Measurements from ENCODE around the gene ABHD14A.

ABHD14A gene

GRCh38 chr3:52020796-52021195, 45.9 kb downstream of the ABHD14A start:
- FAIRE-seq: no peak

- no peak for FAIRE-seq
Observed at GRCh38 chr3:52021489-52022268, 46.8 kb downstream of the ABHD14A start.

DNA sequence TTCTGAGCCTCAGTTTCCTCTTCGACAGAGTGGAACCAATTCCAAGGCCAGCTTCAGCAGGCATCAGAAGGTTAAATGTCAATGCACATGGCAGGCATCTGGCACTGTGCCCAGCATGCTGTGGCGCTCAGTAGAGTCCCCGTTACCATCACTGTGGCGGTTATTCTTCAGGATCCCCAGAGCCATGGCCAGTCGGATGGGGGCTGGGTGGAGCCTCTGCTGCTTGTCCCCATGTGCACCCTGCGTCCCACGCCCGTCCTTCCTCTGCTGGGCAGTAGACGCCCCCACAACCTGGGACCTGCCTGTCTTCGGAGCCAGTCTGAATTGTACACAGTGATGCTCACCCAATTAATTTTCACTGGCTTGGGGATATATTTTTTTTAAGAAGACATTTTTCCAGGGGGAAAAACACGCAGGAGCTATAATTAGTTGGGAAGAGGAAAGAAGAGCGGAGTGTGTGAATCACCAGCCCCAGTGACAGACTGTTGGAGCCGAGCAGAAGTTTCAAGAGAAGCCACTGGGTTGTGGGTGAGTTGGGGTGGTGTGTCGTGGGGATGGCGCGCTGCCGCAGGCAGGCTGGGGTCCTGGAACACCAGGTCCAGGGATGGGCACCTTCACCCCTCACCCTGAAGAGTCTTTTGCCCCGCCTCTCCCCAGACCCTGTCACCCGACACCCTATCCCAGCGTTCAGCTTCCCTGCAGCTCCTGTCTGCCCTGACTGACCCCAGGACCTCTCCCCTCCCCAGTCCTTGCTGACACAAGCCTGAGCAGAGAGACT, 47.6 kb downstream of the ABHD14A start:
- FAIRE-seq: no peak

DNA sequence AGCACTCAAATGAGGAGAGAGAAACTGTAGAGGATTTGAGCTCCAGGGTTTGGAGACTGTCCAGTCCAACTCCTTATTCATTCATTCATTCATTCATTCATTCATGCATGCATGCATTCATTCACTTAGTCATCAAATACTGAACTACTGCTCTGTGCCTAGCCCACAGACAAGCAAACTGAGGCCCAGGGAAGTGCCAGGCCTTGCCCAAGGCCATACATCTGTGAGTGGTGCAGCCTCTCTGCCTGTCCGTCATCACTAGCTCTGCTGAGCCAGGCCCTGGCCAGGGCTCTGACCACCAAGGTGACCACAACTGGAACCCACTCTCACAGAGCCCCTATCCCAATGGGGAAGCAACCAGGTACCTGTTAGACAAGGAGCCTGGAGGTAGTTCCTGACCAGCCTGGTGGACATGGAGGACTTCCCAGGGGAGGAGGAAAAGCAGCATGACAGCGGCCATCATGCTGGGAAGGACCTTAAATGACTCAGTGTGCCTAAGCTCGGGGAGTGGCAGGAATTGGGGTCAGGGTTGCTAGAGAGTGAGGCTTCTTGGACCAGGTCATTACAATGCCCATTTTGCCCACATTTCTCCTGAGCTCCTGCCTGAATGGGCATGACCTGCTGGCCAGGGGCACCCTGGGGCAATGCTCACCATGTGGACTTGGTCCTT, 48.4 kb downstream of the ABHD14A start:
- FAIRE-seq: no peak

DNA sequence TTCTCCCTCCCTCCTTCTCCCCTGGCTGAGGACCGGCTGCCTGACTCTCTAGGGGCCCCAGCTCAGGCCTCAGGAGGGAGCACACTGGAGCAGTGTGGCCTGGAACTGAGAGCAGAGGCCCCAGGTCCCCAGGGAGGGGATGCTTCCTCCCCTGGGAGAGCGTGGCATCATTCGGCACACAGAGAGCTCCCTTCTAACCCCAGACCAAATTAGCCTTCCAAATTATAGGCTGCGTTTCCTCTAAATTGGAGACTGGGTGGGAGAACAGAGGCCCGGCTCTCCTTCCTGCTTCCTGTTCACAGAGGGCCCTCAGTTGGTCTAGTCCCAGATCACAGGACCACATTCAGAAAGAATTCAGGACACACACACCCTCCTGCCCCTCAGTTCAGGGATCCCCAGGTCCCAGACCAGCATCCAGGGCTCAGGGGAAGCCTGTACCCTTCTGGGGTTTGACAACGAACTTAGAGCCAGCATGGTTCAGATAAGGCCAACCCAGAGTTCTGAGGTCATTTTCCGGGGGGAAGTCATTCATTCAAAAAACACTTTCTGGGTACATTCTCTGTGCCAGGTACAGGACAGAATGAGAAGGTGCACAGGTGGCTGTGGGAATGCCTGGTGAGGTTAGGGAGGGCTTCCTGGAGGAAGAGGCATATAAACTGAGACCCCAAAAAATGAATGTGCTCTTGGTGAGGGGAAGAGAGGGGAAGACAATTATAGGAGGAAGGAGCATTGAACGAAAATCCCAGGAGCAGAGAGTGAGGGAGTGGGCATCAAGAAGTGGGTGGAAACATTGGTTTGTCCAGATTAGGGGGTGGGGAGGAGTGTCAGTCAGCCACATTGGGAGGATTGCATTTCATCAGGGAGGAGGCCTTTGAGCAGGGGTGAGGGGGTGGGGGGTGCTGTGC, 49.2 kb downstream of the ABHD14A start:
- no peak for FAIRE-seq

- FAIRE-seq: no peak
Observed at GRCh38 chr3:52024765-52025452, 50.0 kb downstream of the ABHD14A start.

GRCh38 chr3:52025453-52025852, 50.6 kb downstream of the ABHD14A start:
- no peak for FAIRE-seq

DNA sequence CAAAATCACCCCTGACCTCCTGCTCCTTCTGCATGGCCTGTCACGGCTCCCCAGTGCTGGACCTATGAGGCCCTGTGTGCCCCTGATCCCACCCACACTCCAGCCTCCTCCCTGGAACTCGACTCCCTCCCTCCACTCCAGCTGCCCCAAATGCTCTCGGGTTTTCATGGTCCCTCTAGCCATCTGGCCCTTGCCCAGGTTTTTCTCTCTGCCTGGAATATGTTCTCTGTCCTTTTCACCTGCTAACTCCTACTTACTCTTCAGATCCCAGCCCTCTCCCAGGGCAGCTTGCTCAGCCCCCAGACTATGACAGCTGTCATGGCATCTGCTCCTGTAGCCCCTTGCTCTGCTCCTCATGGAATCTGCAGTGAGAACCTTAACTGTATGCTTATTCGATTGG, 51.2 kb downstream of the ABHD14A start:
- no peak for FAIRE-seq

DNA sequence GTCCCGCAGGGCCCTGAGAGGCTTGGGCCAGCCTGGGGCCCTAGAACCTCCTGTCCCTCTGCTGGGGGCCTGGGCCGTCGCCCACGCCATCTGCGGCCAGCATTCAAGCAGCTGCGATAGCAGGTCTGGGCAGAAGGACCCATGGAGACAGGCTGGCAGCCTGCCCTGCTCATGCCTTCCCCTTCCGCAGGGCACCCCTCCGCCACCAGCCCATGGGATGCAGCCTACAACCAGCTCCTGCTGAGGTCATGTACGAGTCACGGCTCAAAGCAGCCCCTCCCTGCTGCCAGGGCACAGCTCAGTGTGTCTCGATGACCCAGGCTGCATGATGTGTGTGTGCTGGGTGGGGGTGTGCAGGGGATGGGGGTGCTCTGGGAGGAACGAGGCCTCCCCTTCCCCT, 53.7 kb downstream of the ABHD14A start:
- no peak for FAIRE-seq

DNA sequence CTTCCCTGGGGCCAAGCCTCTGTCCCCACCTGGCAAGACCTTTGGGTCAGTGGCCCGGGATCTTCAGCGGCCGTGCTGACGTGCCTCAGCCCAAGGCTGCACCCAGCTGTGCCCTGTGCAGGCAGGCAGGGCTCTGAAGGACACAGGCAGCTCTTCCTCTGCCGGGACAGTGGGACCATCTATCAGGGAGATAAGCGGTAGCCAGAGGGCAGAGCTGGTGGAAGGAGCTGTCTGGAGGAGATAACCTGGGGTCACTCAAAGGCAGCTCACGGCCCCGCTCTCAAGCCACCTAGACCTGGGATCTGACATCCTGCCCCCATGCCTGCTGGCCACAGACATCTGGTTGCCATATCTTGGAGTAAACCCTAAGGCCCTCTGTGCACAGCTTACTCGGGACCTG, 54.2 kb downstream of the ABHD14A start:
- FAIRE-seq: no peak

GRCh38 chr3:52029535-52029934, 54.7 kb downstream of the ABHD14A start:
- FAIRE-seq: no peak
